SJCRH30 (cell line): ENCODE results near the gene GIMAP1. TPM values are rescaled to one million over a fixed set of nuclear protein-coding genes. Genes with fewer than 3 reads are reported as not detected.

Experiments
- DNase-seq, 2 experiments: peaks; one replicate each; pipeline ENCODE4 v3.0.0-alpha.2; 2015 to 2020
- H3K27ac ChIP-seq: fragments of 250-450 bp; sonication (Bioruptor Pico); 2 replicates; pipeline ENCODE4 v1.5.1; 2020; ENCODE audit warnings: mild to moderate bottlenecking, moderate library complexity
- H3K27me3 ChIP-seq: fragments of 250-450 bp; sonication (Bioruptor Pico); 2 replicates; pipeline ENCODE4 v1.5.1; 2020; ENCODE audit warnings: mild to moderate bottlenecking, moderate library complexity
- H3K36me3 ChIP-seq: fragments of 250-450 bp; sonication (Bioruptor Pico); 2 replicates; pipeline ENCODE4 v1.5.1; 2020; ENCODE audit warnings: mild to moderate bottlenecking, moderate library complexity
- H3K4me1 ChIP-seq: fragments of 250-450 bp; sonication (Bioruptor Pico); 2 replicates; pipeline ENCODE4 v1.5.1; 2020; ENCODE audit warnings: mild to moderate bottlenecking, moderate library complexity
- H3K4me3 ChIP-seq: fragments of 250-450 bp; sonication (Bioruptor Pico); 2 replicates; pipeline ENCODE4 v1.5.1; 2020; ENCODE audit warnings: mild to moderate bottlenecking, moderate library complexity
- H3K9me3 ChIP-seq: fragments of 250-450 bp; sonication (Bioruptor Pico); replicated peaks from 2 replicates; pipeline ENCODE4 v1.5.1; 2020; ENCODE audit warnings: mild to moderate bottlenecking, moderate library complexity
- total RNA-seq: library from RNA; depleted of rRNA; stranded (reverse); fragments of >200 nt; shearing (Covaris generic); gene quantifications from 2 replicates; pipeline ENCODE4 v1.2.3, GENCODE V29; 2014

The GIMAP1 gene
- total RNA-seq, 1 experiment from 2014 or later, result not detected

DNA sequence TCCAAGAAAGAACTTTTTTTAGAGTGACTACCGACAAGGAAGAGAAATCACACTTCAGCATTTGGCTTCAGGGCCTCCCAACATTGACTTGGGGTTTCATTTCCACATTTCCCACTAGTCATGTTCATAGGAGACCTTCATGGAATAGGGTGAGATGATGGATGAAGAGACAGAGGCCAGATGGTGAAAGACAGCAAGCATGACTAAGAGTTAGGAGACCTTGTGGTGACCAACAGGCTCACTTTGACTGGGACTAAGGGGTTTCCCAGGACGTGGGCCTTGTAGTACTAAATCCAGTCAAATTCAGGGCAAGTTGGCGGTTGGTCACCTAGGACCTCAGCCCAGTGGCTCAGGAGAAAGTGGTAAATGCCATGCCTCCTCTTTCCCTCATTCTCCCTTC lies 17.8 kb downstream of the GIMAP1 start:
- no peaks in the 10 kb centered on the region for H3K9me3 ChIP-seq
- DNase-seq, result no peak
- H3K4me3 ChIP-seq, result no peak overlapping the region
- H3K27me3 ChIP-seq, result peaks cover 2% of the 10 kb centered on the region; the same call in 1 of the 2 replicates
- H3K4me1 ChIP-seq, result no peaks in the 10 kb centered on the region
- no peak overlapping the region for H3K27ac ChIP-seq
- no peaks in the 10 kb centered on the region for H3K36me3 ChIP-seq

DNA sequence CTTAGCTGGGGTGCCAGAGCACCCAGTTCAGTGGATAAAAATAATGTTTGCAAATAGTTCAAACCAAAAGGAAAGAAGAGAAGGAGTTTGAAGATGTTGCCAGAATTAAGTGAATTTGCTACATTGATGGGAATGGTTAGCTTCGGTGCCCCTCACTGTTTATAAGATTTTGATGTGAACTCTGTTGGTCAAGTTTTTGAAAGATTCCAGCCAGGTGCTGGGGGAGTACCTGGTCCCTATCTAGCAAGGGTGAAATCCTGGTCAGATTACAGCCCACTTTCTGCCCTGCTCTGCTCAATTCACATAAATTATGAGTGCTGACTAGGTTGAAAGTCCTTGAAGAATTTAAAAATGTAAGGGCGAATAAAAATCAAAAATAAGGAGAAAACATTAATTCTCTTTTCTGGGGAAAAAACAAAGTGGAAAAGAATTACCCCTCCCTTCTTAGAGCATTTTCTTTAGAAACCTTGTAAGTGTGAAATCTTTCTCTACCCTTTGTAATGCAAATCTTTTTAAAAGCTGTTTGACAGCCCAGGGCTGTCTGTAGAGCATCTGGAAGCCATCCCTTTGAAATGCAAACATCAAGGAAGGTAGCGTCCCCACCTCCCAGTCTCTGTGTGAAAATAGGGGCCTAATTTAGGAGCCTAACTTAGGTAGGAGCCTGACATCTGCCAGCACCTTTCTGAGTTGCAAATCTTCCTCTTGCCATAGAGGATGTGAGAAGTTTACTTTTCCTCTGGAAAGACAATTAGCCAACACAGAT lies 19.4 kb downstream of the GIMAP1 start:
- Histone ChIP-seq H3K9me3 (no peaks in the 10 kb centered on the region), H3K27me3 (peaks cover 2% of the 10 kb centered on the region; the same call in 1 of the 2 replicates), H3K4me3 (no peak overlapping the region), H3K27ac (no peak overlapping the region), H3K4me1 (no peaks in the 10 kb centered on the region), H3K36me3 (no peaks in the 10 kb centered on the region)
- DNase-seq, result no peak

DNA sequence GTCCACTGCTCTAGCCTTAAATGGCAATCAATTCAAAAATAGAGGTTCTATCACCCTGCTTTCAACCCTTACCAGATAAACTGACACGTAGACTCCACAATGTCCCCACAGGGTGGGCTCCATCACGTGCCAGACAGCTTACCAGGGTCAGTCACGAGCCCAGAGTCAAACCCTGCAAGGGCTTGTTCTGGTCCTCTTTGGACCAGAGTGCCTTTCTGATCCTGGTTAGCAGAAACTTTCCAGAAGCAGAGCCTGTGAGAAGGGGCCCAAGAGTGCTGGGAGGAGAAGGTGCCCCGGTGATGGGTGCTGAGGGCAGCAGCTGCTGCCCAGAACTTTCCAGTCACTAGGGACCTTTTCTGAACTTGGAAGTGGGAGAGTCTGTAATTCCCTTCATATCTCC lies 20.5 kb downstream of the GIMAP1 start:
- DNase-seq, result no peak
- no peaks in the 10 kb centered on the region for H3K4me1 ChIP-seq
- H3K27ac ChIP-seq, result no peak overlapping the region
- no peaks in the 10 kb centered on the region for H3K9me3 ChIP-seq
- peaks cover 5% of the 10 kb centered on the region; the same call in 1 of the 2 replicates for H3K27me3 ChIP-seq
- no peaks in the 10 kb centered on the region for H3K36me3 ChIP-seq
- no peak overlapping the region for H3K4me3 ChIP-seq

DNA sequence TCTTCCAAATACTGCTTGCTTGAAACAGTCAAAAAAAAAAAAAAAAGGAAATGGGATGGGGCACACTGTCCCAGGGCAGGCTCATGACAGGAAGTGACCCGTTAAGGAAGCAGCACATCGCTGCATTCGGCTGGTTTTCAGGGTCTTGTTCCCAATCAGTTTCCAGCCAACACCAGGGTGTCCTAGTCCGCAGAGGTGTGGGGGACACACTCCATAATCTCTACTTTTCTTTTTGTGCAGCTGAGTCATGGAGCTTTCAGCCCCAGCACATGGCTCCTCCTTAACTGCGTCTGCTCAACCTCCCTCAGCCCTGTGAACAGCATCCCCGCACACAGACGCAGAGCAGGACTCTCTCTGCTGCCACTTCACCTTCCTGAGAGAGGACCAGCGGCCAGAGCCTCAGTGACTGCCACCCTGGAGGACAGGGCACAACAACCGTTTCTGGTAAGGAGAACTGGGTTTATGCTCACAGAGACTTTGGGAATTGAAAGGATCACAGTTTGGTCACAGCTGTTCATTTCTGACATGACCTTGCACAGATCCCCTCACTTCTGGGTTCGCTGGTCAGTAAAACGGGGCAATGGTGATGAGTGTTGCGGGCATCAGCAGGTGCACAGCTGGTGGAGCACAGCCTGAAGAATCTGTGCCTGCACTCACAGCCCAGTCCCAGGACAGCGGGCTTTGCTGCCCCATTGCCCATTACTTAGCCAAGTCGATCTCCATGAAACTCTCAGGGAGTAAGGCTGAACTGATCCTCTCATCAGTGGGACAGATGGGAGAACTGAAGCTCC lies 21.0 kb downstream of the GIMAP1 start, which contains the start of gene GIMAP5:
Gene GIMAP5 (plus strand): TSS at position 154 of the 791 bp plus-strand sequence. CDS start 3,467 bp downstream, outside the sequence.
- Histone ChIP-seq H3K27me3 (peaks cover 6% of the 10 kb centered on the region; the same call in 1 of the 2 replicates), H3K36me3 (no peaks in the 10 kb centered on the region), H3K9me3 (no peaks in the 10 kb centered on the region), H3K4me1 (no peaks in the 10 kb centered on the region), H3K4me3 (no peak within 1 kb of the TSS), H3K27ac (no peak within 1 kb of the TSS)
- no peak for DNase-seq

DNA sequence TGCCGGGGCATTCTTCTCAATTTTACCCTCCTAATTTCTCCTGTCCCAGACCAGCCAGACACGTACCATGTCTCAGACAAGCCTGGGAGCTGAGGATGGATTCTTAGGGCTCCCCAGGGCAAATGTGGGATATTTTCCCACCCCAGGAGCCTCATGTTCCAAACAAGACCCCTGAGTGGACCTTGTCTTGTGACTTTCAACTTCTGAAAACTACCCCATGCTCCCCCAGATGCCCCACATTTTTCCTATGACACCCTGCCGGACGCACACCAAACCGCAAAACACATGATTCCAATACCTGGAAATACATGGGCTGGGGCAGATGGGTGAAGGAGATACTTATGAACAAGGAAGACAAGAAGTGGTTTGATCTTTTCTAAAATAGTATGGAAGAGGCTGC lies 21.7 kb downstream of the GIMAP1 start:
- H3K27me3 ChIP-seq, result peaks cover 6% of the 10 kb centered on the region; the same call in 1 of the 2 replicates
- no peaks in the 10 kb centered on the region for H3K36me3 ChIP-seq
- no peaks in the 10 kb centered on the region for H3K9me3 ChIP-seq
- no peak for DNase-seq
- H3K4me3 ChIP-seq, result no peak overlapping the region
- no peaks in the 10 kb centered on the region for H3K4me1 ChIP-seq
- H3K27ac ChIP-seq, result no peak overlapping the region

DNA sequence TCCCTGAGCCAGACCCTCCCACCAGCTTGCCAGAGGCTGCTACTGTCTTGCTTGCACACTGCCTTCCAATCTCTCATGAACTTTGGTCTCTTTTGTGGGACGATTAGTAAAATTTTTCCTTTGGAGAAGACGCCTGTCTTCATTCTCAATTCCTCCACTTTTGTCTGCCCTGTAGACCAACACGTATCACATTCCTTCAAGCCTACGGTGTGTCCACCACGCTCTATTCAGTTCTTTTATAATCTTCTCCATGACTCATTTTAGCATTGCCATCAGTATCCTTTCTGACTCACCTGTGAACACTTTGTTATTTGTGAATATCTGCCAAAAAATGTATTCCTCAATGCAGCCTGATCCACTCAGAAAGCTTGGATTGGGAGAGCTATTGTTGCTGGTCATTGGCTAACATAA lies 22.2 kb downstream of the GIMAP1 start:
- Histone ChIP-seq H3K4me3 (no peak overlapping the region), H3K9me3 (no peaks in the 10 kb centered on the region), H3K4me1 (no peaks in the 10 kb centered on the region), H3K27me3 (peaks cover 6% of the 10 kb centered on the region; the same call in 1 of the 2 replicates), H3K27ac (no peak overlapping the region), H3K36me3 (no peaks in the 10 kb centered on the region)
- no peak for DNase-seq

DNA sequence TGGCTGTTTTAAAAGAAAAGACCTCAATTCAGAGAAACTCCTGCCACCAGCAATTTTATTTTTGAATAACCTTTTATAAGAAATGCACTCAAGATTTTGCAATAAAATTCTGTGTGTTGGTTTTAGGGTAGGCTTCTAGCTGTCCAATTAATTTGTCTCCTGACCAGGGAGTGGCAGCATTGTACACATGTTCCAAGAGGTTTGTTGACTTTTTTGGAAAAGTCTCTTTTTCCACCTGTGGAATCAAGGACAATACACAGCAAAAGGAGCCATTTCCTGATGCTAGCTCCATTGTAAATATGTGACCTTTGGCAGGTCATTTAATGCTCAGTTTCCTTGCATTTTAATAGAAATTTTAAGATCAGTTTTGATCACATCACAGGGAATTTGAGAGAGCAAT lies 22.6 kb downstream of the GIMAP1 start:
- no peaks in the 10 kb centered on the region for H3K36me3 ChIP-seq
- no peak overlapping the region for H3K4me3 ChIP-seq
- H3K27me3 ChIP-seq, result peaks cover 6% of the 10 kb centered on the region; the same call in 1 of the 2 replicates
- DNase-seq, result no peak
- H3K4me1 ChIP-seq, result no peaks in the 10 kb centered on the region
- no peaks in the 10 kb centered on the region for H3K9me3 ChIP-seq
- no peak overlapping the region for H3K27ac ChIP-seq

DNA sequence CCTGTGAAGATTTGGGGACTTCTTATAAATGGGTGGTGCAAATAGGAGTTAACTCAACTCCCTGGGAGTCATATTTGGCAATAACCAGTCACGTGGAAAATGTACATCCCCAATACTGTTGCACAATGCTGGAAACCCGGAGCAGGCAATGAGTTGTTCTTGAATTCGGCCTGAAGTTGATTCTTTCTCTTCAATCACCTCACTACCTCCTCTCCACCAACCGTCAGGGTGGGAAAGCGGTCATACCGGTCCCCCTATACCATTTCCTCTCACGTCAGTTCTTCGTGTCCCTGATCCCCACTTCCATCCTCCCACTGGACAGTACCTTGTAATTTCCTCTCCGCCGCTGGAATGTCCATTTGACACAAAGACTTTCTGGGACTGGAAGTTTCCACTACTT lies 23.6 kb downstream of the GIMAP1 start:
- H3K4me3 ChIP-seq, result no peak overlapping the region
- no peaks in the 10 kb centered on the region for H3K9me3 ChIP-seq
- no peak for DNase-seq
- H3K36me3 ChIP-seq, result no peaks in the 10 kb centered on the region
- H3K27ac ChIP-seq, result no peak overlapping the region
- no peaks in the 10 kb centered on the region for H3K4me1 ChIP-seq
- H3K27me3 ChIP-seq, result peaks cover 3% of the 10 kb centered on the region; the same call in 1 of the 2 replicates

DNA sequence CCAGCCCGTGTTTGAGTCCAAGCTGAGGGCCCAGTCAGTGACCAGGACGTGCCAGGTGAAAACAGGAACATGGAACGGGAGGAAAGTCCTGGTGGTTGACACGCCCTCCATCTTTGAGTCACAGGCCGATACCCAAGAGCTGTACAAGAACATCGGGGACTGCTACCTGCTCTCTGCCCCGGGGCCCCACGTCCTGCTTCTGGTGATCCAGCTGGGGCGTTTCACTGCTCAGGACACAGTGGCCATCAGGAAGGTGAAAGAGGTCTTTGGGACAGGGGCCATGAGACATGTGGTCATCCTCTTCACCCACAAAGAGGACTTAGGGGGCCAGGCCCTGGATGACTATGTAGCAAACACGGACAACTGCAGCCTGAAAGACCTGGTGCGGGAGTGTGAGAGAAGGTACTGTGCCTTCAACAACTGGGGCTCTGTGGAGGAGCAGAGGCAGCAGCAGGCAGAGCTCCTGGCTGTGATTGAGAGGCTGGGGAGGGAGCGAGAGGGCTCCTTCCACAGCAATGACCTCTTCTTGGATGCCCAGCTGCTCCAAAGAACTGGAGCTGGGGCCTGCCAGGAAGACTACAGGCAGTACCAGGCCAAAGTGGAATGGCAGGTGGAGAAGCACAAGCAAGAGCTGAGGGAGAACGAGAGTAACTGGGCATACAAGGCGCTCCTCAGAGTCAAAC lies 26.0 kb downstream of the GIMAP1 start:
- no peak overlapping the region for H3K27ac ChIP-seq
- H3K27me3 ChIP-seq, result peaks cover 3% of the 10 kb centered on the region; the same call in 1 of the 2 replicates
- no peaks in the 10 kb centered on the region for H3K36me3 ChIP-seq
- no peaks in the 10 kb centered on the region for H3K4me1 ChIP-seq
- no peak overlapping the region for H3K4me3 ChIP-seq
- no peak for DNase-seq
- no peaks in the 10 kb centered on the region for H3K9me3 ChIP-seq

DNA sequence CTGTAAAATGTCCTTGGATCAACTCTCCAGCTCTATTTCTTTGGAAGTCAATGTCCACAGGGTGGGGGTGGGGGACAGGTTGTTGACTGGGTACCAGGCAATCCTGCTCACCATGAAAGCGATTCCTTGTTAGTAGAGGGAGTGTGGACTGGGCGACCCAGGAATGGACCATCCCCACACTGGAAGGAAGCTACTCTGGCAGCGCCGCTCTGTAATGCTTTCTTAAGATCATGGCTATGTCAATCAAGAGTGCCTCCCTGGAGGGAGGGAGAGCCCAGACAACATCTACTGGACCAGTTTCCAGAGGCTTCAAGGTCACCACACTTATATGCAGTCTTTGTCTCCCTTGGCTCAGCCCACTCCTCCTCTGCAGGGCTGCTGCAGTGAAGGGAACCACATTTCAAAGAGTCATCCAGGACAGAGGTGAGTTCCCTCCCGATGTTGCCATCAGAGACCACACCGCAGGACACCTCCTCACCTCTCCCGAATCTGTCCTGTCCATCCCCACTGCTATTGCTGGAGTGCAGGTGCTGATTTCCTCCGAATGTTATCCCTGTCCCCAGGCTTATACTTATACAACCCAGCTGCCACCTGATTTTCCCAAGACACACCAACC lies 27.7 kb downstream of the GIMAP1 start:
- Histone ChIP-seq H3K4me3 (no peak overlapping the region), H3K27ac (no peak overlapping the region), H3K36me3 (no peaks in the 10 kb centered on the region), H3K4me1 (no peaks in the 10 kb centered on the region), H3K9me3 (no peaks in the 10 kb centered on the region), H3K27me3 (peaks cover 9% of the 10 kb centered on the region; the same call in 1 of the 2 replicates)
- no peak for DNase-seq

DNA sequence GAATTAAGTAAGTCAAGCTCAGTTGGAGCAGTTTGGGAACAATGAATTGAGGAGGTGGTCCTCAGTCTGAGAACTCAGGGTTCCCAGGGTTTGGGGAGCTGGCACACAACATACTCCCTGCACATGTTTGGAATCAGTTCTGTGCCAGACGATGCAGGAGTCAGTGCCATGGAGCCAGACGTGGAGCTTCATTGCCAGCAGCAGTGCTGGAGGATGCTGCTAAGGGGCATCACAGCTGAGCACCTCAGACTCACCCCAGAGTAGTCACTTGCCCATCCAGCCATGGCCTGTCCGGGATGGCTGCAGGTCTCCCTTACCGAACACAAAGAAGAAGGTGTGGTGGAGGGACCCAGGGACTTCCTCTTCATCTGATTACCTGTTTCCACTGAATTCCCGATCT lies 28.7 kb downstream of the GIMAP1 start:
- peaks cover 9% of the 10 kb centered on the region; the same call in 1 of the 2 replicates for H3K27me3 ChIP-seq
- no peaks in the 10 kb centered on the region for H3K9me3 ChIP-seq
- H3K36me3 ChIP-seq, result no peaks in the 10 kb centered on the region
- no peak overlapping the region for H3K4me3 ChIP-seq
- no peak overlapping the region for H3K27ac ChIP-seq
- DNase-seq, result no peak
- H3K4me1 ChIP-seq, result no peaks in the 10 kb centered on the region

DNA sequence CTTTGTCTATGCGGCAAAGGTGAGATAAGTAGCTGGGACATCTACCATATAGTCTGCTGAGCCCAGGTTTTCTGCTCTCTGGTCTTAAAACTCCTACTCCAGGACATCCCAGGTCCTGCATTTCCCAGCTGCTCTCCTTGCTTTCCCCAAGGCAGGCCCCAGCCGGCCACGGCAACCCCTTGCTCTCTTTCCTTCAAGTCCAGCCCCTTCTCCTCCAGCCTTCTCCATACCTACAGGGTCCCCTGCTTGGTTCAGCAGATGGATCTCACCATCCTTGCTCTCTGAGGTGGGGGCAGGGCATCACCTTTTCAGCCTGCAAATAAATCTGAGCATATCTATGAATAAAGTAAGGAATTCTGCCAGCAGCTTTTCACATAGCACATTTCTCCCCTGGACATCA lies 29.5 kb downstream of the GIMAP1 start:
- H3K9me3 ChIP-seq, result no peaks in the 10 kb centered on the region
- no peak for DNase-seq
- H3K4me3 ChIP-seq, result no peak overlapping the region
- H3K27me3 ChIP-seq, result peaks cover 9% of the 10 kb centered on the region; the same call in 1 of the 2 replicates
- H3K36me3 ChIP-seq, result no peaks in the 10 kb centered on the region
- H3K27ac ChIP-seq, result no peak overlapping the region
- no peaks in the 10 kb centered on the region for H3K4me1 ChIP-seq

DNA sequence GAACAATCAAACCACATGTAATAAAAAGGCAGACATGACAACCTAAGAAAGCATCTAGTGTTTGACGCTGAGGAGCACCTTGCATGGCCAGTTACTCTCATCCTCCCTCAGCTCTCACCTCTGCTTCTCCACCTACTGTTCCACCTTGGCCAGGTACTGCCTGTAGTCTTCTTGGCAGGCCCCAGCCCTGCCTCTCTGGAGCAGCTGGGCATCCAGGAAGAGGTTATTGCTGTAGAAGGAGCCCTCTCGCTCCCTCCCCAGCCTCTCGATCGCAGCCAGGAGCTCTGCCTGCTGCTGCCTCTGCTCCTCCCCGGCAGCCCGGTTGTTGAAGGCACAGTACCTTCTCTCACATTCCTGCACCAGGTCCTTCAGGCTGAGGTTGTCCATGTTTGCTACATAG lies 30.5 kb downstream of the GIMAP1 start:
- Histone ChIP-seq H3K27me3 (peaks cover 10% of the 10 kb centered on the region), H3K36me3 (no peaks in the 10 kb centered on the region), H3K4me3 (no peak overlapping the region), H3K4me1 (no peaks in the 10 kb centered on the region), H3K27ac (no peak overlapping the region), H3K9me3 (no peaks in the 10 kb centered on the region)
- no peak for DNase-seq

DNA sequence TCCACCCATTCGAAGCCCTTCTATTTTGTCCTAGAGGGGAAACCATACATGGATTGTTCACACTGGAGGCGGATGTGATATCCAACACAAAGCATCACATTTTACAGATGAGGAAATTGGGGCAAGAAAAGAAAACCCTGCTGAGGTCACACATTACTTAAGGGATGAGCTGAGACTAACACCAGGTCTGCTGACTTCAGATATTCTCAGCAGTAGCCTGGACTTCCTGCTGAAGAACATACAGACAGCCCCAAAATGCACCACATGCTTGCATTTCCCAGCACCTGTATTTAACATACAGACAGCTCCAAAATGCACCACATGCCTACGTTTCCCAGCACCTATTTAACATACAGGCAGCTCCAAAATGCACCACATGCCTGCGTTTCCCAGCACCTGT lies 32.0 kb downstream of the GIMAP1 start:
- DNase-seq, result no peak
- Histone ChIP-seq H3K9me3 (no peaks in the 10 kb centered on the region), H3K4me3 (no peak overlapping the region), H3K27ac (no peak overlapping the region), H3K27me3 (peaks cover 17% of the 10 kb centered on the region), H3K4me1 (no peaks in the 10 kb centered on the region), H3K36me3 (no peaks in the 10 kb centered on the region)
